HG03575 (cell line): ENCODE measurements around the gene ITGB6.
"Not testable (repeated sequence)": the region's sequence is repeated elsewhere in the genome, so short reads cannot be mapped to it uniquely, and the experiment has no call there.

Source experiments
- ATAC-seq: cut with Tn5 transposase; IDR thresholded peaks from one replicate; pipeline ENCODE4 v1.9.1; 2021; ENCODE audit not compliant: unreplicated experiment, insufficient number of reproducible peaks, low FRiP score; ENCODE audit errors: extremely low read depth

Gene ITGB6

GRCh38 chr2:160148419-160148818, 51.7 kb downstream of the ITGB6 start:
- not testable (repeated sequence) for ATAC-seq

GRCh38 chr2:160145471-160145870, 54.6 kb downstream of the ITGB6 start:
- ATAC-seq, result no peak

- ATAC-seq, result no peak
Observed at GRCh38 chr2:160144280-160144990, 55.6 kb downstream of the ITGB6 start.

- ATAC-seq, result no peak
Observed at GRCh38 chr2:160142472-160142871, 57.6 kb downstream of the ITGB6 start.

- no peak for ATAC-seq
Observed at GRCh38 chr2:160141912-160142311, 58.2 kb downstream of the ITGB6 start.

GRCh38 chr2:160141419-160141818, 58.7 kb downstream of the ITGB6 start:
- no peak for ATAC-seq

- ATAC-seq, result no peak
Observed at GRCh38 chr2:160140471-160140870, 59.6 kb downstream of the ITGB6 start.

- no peak for ATAC-seq
Observed at GRCh38 chr2:160139991-160140390, 60.1 kb downstream of the ITGB6 start.

- no peak for ATAC-seq
Observed at GRCh38 chr2:160139350-160139749, 60.7 kb downstream of the ITGB6 start.

- ATAC-seq, result no peak
Observed at GRCh38 chr2:160138406-160138805, 61.7 kb downstream of the ITGB6 start.

- ATAC-seq, result no peak
Observed at GRCh38 chr2:160137464-160137863, 62.6 kb downstream of the ITGB6 start.

- ATAC-seq, result no peak
Observed at GRCh38 chr2:160132761-160133160, 67.3 kb downstream of the ITGB6 start.

GRCh38 chr2:160126756-160127155, 73.3 kb downstream of the ITGB6 start:
- no peak for ATAC-seq

GRCh38 chr2:160126315-160126714, 73.8 kb downstream of the ITGB6 start:
- no peak for ATAC-seq

- ATAC-seq, result no peak
Observed at GRCh38 chr2:160125828-160126227, 74.2 kb downstream of the ITGB6 start.

- no peak for ATAC-seq
Observed at GRCh38 chr2:160125366-160125765, 74.7 kb downstream of the ITGB6 start.

- no peak for ATAC-seq
Observed at GRCh38 chr2:160124571-160124970, 75.5 kb downstream of the ITGB6 start.

GRCh38 chr2:160114721-160115120, 85.4 kb downstream of the ITGB6 start:
- ATAC-seq, result not testable (repeated sequence)

GRCh38 chr2:160114020-160114419, 86.1 kb downstream of the ITGB6 start:
- no peak for ATAC-seq

- no peak for ATAC-seq
Observed at GRCh38 chr2:160111951-160112798, 87.9 kb downstream of the ITGB6 start.
